ENCODE results near the gene PHC1. TPM values are rescaled to one million over a fixed set of nuclear protein-coding genes. Genes with fewer than 3 reads are reported as not detected.

PHC1 gene
- polyA plus RNA-seq, 1 donor (not counting 4 experiments of a cell fraction or from before 2014, with no cell fraction given), result 11.0 TPM

DNA sequence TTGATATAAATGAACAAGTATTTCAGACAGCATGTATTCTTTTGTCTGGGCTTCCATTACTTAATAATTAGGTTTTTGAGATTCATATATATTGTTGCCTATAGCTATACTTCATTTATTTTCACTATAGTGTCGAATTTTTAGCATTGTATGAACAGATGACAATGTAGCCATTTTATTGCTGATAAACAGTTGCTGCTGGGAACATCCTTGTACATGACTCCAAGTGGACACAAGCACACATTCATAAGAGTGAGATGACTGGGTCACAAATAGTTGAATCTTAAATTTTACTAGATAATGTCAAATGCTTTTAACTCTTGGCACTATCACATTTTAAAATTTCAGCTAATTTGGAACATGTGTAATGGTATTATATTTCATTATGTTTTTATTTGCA lies 19.3 kb upstream of the PHC1 start:
- Histone ChIP-seq H3K4me2 (ENCODE audit: control insufficient read depth, extremely low read depth, insufficient read depth, low read depth, low read length) (no peak overlapping the region), H3K9me1 (ENCODE audit: control insufficient read depth, extremely low read depth, insufficient read depth, low read length) (no peaks in the 10 kb centered on the region), H3K79me2 (ENCODE audit: control insufficient read depth, insufficient read depth, low read length) (no peaks in the 10 kb centered on the region), H4K20me1 (ENCODE audit: control insufficient read depth, extremely low read depth, insufficient read depth, low read length) (no peaks in the 10 kb centered on the region), H3K36me3 (ENCODE audit: control insufficient read depth in 2 of 2, extremely low read depth in 1 of 2, insufficient read depth in 2 of 2, low read length in 2 of 2) (no peaks in the 10 kb centered on the region), H3K27ac (ENCODE audit: control insufficient read depth, insufficient read depth, low read length) (no peak overlapping the region), H3K4me1 (ENCODE audit: control insufficient read depth, extremely low read depth, insufficient read depth, low read length) (no peaks in the 10 kb centered on the region), H3K4me3 (ENCODE audit: control insufficient read depth in 2 of 3, extremely low read depth in 1 of 3, insufficient read depth in 2 of 3, low read depth in 1 of 3, low read length in 3 of 3) (no peak overlapping the region), H3K27me3 (ENCODE audit: control insufficient read depth, extremely low read depth, insufficient read depth, low read length) (no peaks in the 10 kb centered on the region), H2AFZ (ENCODE audit: control insufficient read depth, low read length) (no peak overlapping the region), H3K9ac (ENCODE audit: control insufficient read depth, extremely low read depth, insufficient read depth, low read length) (no peak overlapping the region), H3K9me3 (ENCODE audit: control insufficient read depth, low read depth, low read length) (no peaks in the 10 kb centered on the region)
- FAIRE-seq (no peak), DNase-seq (ENCODE audit: low read depth, low spot score) (no peak)
- TF ChIP-seq, protein P1, sequence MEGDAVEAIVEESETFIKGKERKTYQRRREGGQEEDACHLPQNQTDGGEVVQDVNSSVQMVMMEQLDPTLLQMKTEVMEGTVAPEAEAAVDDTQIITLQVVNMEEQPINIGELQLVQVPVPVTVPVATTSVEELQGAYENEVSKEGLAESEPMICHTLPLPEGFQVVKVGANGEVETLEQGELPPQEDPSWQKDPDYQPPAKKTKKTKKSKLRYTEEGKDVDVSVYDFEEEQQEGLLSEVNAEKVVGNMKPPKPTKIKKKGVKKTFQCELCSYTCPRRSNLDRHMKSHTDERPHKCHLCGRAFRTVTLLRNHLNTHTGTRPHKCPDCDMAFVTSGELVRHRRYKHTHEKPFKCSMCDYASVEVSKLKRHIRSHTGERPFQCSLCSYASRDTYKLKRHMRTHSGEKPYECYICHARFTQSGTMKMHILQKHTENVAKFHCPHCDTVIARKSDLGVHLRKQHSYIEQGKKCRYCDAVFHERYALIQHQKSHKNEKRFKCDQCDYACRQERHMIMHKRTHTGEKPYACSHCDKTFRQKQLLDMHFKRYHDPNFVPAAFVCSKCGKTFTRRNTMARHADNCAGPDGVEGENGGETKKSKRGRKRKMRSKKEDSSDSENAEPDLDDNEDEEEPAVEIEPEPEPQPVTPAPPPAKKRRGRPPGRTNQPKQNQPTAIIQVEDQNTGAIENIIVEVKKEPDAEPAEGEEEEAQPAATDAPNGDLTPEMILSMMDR (optimal IDR thresholded peaks at IDR 0.05 in 1 of 3, IDR thresholded peaks at IDR 0.05 in 1 of 3, conservative IDR thresholded peaks at IDR 0.05 in 1 of 3; ENCODE audit: extremely low read depth in 1 of 3, insufficient read depth in 2 of 3, low read length in 3 of 3), result no peak
- TF ChIP-seq EZH2 (IDR thresholded peaks at IDR 0.05; ENCODE audit: low read length), result no peak
- dilution Hi-C loops (cut with MboI; ENCODE audit: extremely low pct_ligation_motif_present, low sequenced_read_pairs), result no loop called here

GRCh38 chr12:8897081-8897480 lies 17.2 kb upstream of the PHC1 start:
- Histone ChIP-seq H3K79me2 (ENCODE audit: control insufficient read depth, insufficient read depth, low read length) (no peaks in the 10 kb centered on the region), H3K4me2 (ENCODE audit: control insufficient read depth, extremely low read depth, insufficient read depth, low read depth, low read length) (no peak overlapping the region), H3K4me1 (ENCODE audit: control insufficient read depth, extremely low read depth, insufficient read depth, low read length) (no peaks in the 10 kb centered on the region), H3K4me3 (ENCODE audit: control insufficient read depth in 2 of 3, extremely low read depth in 1 of 3, insufficient read depth in 2 of 3, low read depth in 1 of 3, low read length in 3 of 3) (no peak overlapping the region), H4K20me1 (ENCODE audit: control insufficient read depth, extremely low read depth, insufficient read depth, low read length) (no peaks in the 10 kb centered on the region), H3K9me1 (ENCODE audit: control insufficient read depth, extremely low read depth, insufficient read depth, low read length) (no peaks in the 10 kb centered on the region), H3K9ac (ENCODE audit: control insufficient read depth, extremely low read depth, insufficient read depth, low read length) (no peak overlapping the region), H3K27ac (ENCODE audit: control insufficient read depth, insufficient read depth, low read length) (no peak overlapping the region), H2AFZ (ENCODE audit: control insufficient read depth, low read length) (no peak overlapping the region), H3K36me3 (ENCODE audit: control insufficient read depth in 2 of 2, extremely low read depth in 1 of 2, insufficient read depth in 2 of 2, low read length in 2 of 2) (no peaks in the 10 kb centered on the region), H3K9me3 (ENCODE audit: control insufficient read depth, low read depth, low read length) (no peaks in the 10 kb centered on the region), H3K27me3 (ENCODE audit: control insufficient read depth, extremely low read depth, insufficient read depth, low read length) (no peaks in the 10 kb centered on the region)
- DNase-seq (ENCODE audit: low read depth, low spot score) (no peak), FAIRE-seq (no peak)
- TF ChIP-seq EZH2 (IDR thresholded peaks at IDR 0.05; ENCODE audit: low read length), result no peak
- TF ChIP-seq, protein P1 (optimal IDR thresholded peaks at IDR 0.05 in 1 of 3, IDR thresholded peaks at IDR 0.05 in 1 of 3, conservative IDR thresholded peaks at IDR 0.05 in 1 of 3; ENCODE audit: extremely low read depth in 1 of 3, insufficient read depth in 2 of 3, low read length in 3 of 3), result no peak
- dilution Hi-C loops (cut with MboI; ENCODE audit: extremely low pct_ligation_motif_present, low sequenced_read_pairs), result no loop called here

All from keratinocyte (primary cell).